HuH-7 (cell line): ENCODE measurements around the gene SUPT16H.
"Not testable (repeated sequence)": the region's sequence is repeated elsewhere in the genome, so short reads cannot be mapped to it uniquely, and the experiment has no call there.

Experiments used
- DNase-seq: peaks from one replicate; pipeline ENCODE4 v3.0.0; 2011; ENCODE audit warnings: low spot score

The SUPT16H gene

GRCh38 chr14:21367582-21368144, 16.2 kb downstream of the SUPT16H start:
- no peak for DNase-seq

DNA sequence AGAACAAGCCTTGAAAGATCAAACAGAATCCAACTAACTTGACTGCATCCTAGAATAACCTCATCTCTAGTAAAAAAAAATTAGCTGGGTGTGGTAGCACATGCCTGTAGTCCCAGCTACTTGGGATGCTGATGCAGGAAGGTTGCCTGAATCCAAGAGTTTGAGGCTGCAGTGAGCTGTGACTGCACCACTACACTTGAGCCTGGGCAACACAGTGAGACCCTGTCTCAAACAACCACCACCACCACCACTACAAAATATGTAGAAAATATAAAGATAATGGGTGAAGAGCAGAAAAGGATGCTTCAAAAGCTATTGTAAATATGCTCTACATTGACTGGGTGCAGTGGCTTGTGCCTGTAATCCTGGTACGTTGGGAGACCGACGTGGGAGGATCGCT, 27.3 kb downstream of the SUPT16H start:
- DNase-seq: no peak

DNA sequence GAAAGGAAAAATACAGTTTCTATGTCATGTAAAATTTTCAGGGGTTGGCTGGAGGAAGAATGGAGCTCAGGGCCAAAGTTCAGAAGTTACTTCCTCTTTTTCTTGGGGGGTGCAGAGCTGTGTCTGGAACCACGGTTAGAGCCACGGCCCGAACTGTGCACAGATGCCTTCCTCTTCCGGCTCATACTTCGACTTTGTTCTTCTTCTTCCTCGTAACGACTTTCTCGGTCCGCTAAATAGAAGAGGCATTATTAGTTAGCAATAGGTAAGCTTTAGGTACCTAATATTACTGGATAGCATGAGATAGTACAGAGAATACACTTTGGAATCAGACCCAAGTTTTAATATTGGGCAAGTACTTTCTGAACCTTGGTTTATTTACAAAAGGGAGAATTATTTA, 31.2 kb downstream of the SUPT16H start:
- DNase-seq: no peak

DNA sequence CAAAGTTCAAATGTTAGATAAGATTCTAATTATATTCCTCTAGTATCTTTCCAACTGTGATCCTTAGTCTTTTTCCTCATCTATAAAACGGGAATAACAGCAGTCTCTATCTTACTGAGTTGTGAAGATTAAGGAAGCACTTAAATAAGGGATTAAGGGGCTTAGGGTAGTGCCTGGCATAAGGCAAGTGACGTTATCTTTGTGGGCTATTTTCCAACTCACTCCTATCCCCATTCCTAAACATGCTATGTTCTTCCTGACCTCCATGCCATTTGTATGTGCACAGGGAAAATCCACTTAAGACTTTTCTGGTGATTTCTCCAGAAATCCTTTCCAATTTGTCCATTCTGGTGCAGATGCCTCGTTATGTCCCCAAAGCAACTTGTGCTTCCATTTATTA, 33.3 kb downstream of the SUPT16H start:
- DNase-seq: no peak

DNA sequence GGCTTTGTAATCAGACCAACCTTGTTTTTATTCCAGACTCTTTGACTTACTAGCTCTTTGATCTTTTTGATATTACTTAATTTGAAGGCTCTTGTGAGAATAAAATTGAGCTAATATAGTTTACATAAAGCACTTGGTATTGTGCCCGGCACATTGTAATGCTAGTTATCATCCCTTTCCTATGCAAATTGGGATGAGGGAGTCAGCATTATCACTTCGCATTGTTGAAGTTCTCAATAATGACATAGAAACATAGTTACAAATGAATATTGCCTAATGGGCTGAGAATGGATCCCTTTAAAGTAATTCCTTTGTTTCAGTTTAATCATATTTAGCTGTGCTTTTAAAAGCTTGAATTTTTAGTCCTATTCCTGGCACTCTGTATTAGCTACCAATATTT, 36.6 kb downstream of the SUPT16H start:
- no peak for DNase-seq

GRCh38 chr14:21346532-21347135, 37.2 kb downstream of the SUPT16H start:
- DNase-seq: no peak

GRCh38 chr14:21343035-21343794, 40.6 kb downstream of the SUPT16H start:
- no peak for DNase-seq

- no peak for DNase-seq
Measured at GRCh38 chr14:21334202-21334906, 49.5 kb downstream of the SUPT16H start.

DNA sequence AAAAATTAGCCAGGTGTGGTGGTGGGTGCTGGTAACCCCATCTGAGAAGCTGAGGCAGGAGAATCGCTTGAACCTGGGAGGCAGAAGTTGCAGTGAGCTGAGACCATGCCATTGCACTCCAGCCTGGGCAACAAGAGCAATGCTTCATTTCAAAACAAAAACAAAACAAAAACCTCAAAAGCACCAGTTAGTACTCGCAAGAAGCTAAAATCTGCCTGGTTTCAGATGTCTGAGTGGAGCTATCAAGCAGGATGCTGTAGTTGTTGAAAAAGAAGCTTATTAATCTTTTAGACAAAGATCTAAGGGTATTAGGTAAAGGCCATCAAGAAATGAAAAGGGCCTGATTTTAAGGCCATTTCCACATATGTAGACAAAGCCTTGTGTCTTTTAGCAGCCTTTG, 50.9 kb downstream of the SUPT16H start:
- DNase-seq: no peak

DNA sequence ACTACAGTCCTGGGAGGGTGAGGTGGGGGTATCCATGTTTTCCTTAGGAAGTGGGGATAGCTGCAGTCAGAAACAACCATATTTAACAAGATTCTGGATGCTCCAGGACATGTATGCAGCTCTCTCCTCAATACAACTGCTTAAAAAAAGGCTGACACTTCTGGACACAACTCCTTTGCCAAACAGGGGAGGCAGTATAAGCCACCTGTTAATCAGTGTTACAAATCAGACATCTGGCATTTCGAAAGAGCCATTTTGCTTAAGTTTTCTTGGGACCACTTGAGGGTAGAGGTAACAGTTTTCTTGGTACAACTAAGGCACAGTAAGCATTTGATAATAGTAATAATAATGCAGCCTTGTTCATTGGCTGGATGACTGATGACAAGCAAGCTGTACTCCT, 56.8 kb downstream of the SUPT16H start:
- DNase-seq: no peak

GRCh38 chr14:21322716-21323115, 61.1 kb downstream of the SUPT16H start:
- DNase-seq: no peak

DNA sequence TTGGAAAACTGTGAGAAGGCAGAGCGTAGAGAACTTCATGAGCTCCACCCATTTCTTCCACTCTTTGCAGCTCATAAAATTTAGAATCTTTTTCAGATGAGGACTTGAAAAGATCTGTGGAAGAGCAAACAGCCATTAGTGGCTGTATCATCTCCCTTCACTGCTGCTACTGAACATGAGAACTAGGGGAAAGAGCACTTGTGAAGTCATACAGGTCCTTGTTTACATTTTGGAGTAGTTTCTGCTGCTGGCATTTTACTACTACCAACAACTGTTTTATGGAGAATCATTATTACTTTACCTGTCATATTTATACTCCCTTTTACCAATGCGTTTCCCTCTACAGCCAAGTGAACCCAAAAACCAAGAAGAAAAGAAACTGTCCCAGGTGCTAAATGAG, 62.9 kb downstream of the SUPT16H start:
- DNase-seq: no peak

GRCh38 chr14:21317398-21317797, 66.4 kb downstream of the SUPT16H start:
- DNase-seq: no peak

DNA sequence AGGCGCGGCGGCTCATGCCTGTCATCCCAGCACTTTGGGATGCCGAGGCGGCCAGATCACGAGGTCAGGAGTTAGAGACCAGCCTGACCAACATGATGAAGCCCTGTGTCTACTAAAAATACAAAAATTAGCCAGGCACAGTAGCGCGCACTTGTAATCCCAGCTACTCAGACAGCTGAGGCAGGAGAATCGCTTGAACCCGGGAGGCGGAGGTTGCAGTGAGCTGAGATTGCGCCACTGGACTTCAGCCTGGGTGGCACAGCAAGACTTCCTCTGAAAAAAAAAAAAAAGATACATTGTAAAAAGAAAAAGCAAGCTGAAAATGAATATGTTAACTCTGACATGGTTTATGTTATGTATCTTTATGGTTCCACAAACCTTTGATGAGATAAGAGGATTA, 70.3 kb downstream of the SUPT16H start:
- DNase-seq: no peak

- no peak for DNase-seq
Measured at GRCh38 chr14:21311614-21312013, 72.2 kb downstream of the SUPT16H start.

- no peak for DNase-seq
Measured at GRCh38 chr14:21309956-21310355, 73.9 kb downstream of the SUPT16H start.

GRCh38 chr14:21309238-21309636, 74.6 kb downstream of the SUPT16H start:
- DNase-seq: no peak

DNA sequence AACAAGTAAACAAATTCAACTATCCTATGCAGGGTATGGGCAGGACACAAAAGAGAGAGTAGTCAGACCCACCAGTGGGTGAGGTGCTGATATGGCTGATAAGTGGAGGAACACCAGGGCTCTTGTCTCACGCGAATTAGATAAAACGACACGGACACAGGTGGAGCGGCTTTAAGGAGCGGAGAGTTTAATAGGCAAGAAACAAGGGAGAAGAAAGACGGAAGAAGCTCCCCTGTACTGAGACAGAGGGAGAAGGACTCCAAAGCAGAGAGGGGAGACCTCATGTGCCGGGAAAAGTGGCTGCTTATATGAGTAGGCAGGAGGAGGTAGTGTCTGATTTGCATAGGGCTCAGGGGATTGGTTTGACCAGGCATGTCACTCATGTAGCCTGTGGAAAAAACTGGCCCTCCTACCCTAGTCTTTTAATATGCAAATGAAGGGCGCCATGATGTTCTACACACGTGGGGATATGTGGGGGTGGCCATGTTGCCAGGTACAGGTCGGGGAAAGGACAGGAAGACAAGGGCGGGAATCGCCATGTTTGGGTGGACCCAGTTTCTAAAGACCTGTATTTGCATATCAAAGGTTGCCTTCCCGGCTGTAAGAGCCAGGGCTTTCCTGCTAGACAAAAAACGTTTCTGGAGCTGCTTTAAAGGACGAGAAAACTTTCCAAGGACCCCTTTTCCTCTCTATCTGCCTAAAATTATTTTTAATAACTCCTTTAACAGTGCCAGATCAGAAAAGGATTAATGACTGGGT, 75.2 kb downstream of the SUPT16H start:
- DNase-seq: peak; percentile 51

- DNase-seq: peak; percentile 51
Measured at GRCh38 chr14:21308132-21308478, 75.7 kb downstream of the SUPT16H start.

DNA sequence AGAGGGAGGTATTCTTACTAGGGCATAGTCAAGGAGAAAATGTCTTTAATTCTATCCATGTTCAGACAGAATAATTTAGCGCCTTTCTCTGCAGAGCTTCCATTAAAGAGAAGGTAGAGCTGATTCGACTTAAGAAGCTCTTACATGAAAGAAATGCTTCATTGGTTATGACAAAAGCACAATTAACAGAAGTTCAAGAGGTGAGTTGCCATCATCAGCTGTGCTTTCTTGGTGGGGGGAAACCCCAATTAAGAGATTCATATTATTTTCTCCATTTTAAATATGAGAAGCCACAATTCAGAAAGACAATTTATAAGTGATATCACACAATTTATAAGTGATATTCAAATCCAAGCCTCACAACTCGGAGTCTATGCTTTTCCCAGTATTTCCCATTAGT, 76.2 kb downstream of the SUPT16H start:
- no peak for DNase-seq

GRCh38 chr14:21302836-21303140, 81.0 kb downstream of the SUPT16H start:
- not testable (repeated sequence) for DNase-seq

DNA sequence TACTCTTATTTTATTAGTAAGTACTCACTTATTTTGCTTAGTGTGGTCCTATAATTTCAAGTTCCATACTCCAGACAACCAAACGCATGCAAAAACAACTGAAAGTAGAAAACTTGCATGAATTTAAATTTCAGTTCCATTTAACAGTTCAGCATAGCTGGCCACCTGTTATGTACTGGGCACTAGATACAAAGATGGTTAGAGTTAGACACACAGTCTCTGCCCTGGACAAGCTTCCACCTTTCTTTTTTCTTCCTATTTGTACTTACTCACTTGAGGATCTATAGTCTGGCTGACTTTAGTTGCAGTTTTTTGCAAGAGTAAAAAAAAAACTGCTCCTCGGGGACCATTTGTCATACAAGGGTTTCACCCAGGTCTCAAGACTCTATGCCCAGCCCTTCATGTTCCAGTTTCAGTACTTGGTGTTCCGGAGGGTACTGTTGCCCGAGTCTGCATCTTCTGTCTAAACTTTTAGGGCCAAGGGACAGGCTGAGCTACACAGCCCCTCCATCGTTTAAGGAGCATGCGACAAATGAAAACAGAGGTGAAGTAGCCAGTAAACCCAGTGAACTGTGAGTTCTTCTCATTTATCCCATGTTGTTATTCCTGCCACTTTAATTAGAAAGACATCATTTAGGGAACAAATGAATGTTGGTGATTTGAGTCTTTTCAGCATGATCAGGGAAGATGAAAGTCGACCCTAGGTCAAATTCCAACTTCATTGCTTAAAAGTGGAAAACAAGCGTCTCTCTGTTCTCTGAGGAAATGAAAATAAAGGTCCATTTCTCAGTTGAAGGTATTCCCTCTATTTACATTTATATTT, 81.6 kb downstream of the SUPT16H start:
- no peak for DNase-seq
